HG02840 (cell line): ENCODE measurements around the gene KRT2.

Experiments
- ATAC-seq: cut with Tn5 transposase; IDR thresholded peaks from one replicate; pipeline ENCODE4 v1.9.1; 2021; ENCODE audit warnings: mild to moderate bottlenecking, moderate library complexity, moderate number of reproducible peaks; ENCODE audit not compliant: unreplicated experiment, low FRiP score

Gene KRT2

GRCh38 chr12:52601671-52602070 is 50.3 kb downstream of the KRT2 start:
- no peak for ATAC-seq

- no peak for ATAC-seq
Measured at GRCh38 chr12:52600941-52601481, 51.0 kb downstream of the KRT2 start, which contains the start of gene KRT72. KRT72 (minus strand) TSS chr12:52601463; CDS start chr12:52601452, 11 bp downstream.

- no peak for ATAC-seq
Measured at GRCh38 chr12:52600475-52600874, 51.5 kb downstream of the KRT2 start.

GRCh38 chr12:52600071-52600470 is 51.9 kb downstream of the KRT2 start:
- no peak for ATAC-seq

GRCh38 chr12:52598966-52599365 is 53.0 kb downstream of the KRT2 start:
- no peak for ATAC-seq
